Measurements from ENCODE around the gene PAPOLA.

The PAPOLA gene

GRCh38 chr14:96501740-96502620 lies at the start of gene PAPOLA:
PAPOLA (plus strand) TSS chr14:96502382; CDS start chr14:96502593, 211 bp downstream.
- Histone ChIP-seq H3K9ac (peak within 1 kb of the TSS; percentile 59), H3K79me2 (peaks cover 45% of the 10 kb centered on the region), H3K36me3 (ENCODE audit: control insufficient read depth, insufficient read depth, low read length) (no peaks in the 10 kb centered on the region), H2AFZ (peak within 1 kb of the TSS; percentile 98), H3K4me3 (ENCODE audit: low read depth, low read length) (peak within 1 kb of the TSS; percentile 90), H3K27me3 (ENCODE audit: control insufficient read depth, insufficient read depth, low read length) (no peaks in the 10 kb centered on the region), H3K4me1 (peaks cover 11% of the 10 kb centered on the region), H3K9me3 (ENCODE audit: control insufficient read depth, low read length) (no peaks in the 10 kb centered on the region), H3K4me2 (ENCODE audit: low read length) (peak within 1 kb of the TSS; percentile 91), H3K27ac (peak within 1 kb of the TSS; percentile 76)
- TF ChIP-seq, protein P1, sequence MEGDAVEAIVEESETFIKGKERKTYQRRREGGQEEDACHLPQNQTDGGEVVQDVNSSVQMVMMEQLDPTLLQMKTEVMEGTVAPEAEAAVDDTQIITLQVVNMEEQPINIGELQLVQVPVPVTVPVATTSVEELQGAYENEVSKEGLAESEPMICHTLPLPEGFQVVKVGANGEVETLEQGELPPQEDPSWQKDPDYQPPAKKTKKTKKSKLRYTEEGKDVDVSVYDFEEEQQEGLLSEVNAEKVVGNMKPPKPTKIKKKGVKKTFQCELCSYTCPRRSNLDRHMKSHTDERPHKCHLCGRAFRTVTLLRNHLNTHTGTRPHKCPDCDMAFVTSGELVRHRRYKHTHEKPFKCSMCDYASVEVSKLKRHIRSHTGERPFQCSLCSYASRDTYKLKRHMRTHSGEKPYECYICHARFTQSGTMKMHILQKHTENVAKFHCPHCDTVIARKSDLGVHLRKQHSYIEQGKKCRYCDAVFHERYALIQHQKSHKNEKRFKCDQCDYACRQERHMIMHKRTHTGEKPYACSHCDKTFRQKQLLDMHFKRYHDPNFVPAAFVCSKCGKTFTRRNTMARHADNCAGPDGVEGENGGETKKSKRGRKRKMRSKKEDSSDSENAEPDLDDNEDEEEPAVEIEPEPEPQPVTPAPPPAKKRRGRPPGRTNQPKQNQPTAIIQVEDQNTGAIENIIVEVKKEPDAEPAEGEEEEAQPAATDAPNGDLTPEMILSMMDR (IDR thresholded peaks at IDR 0.05): no peak

GRCh38 chr14:96452684-96453083 lies 49.5 kb upstream of the PAPOLA start:
- TF ChIP-seq, protein P1 (IDR thresholded peaks at IDR 0.05): no peak
- Histone ChIP-seq H3K79me2 (no peaks in the 10 kb centered on the region), H3K4me3 (ENCODE audit: low read depth, low read length) (no peak overlapping the region), H3K4me2 (ENCODE audit: low read length) (no peak overlapping the region), H3K9me3 (ENCODE audit: control insufficient read depth, low read length) (no peaks in the 10 kb centered on the region), H2AFZ (no peak overlapping the region), H3K27me3 (ENCODE audit: control insufficient read depth, insufficient read depth, low read length) (no peaks in the 10 kb centered on the region), H3K36me3 (ENCODE audit: control insufficient read depth, insufficient read depth, low read length) (no peaks in the 10 kb centered on the region), H3K4me1 (no peaks in the 10 kb centered on the region), H3K9ac (no peak overlapping the region), H3K27ac (no peak overlapping the region)

- no peaks in the 10 kb centered on the region for H3K4me1 ChIP-seq
Observed at GRCh38 chr14:96455588-96455987, 46.6 kb upstream of the PAPOLA start.

GRCh38 chr14:96459851-96460250 lies 42.3 kb upstream of the PAPOLA start:
- Histone ChIP-seq H3K9ac (no peak overlapping the region), H3K9me3 (ENCODE audit: control insufficient read depth, low read length) (no peaks in the 10 kb centered on the region), H3K27ac (no peak overlapping the region), H3K27me3 (ENCODE audit: control insufficient read depth, insufficient read depth, low read length) (no peaks in the 10 kb centered on the region), H3K36me3 (ENCODE audit: control insufficient read depth, insufficient read depth, low read length) (no peaks in the 10 kb centered on the region), H3K4me1 (no peaks in the 10 kb centered on the region), H3K79me2 (no peaks in the 10 kb centered on the region), H2AFZ (no peak overlapping the region), H3K4me2 (ENCODE audit: low read length) (no peak overlapping the region), H3K4me3 (ENCODE audit: low read depth, low read length) (no peak overlapping the region)
- TF ChIP-seq, protein P1 (IDR thresholded peaks at IDR 0.05): no peak

More at GRCh38 chr14:96455588-96455987, 46.6 kb upstream of the PAPOLA start:
- TF ChIP-seq, protein P1 (IDR thresholded peaks at IDR 0.05): no peak
- Histone ChIP-seq H3K9me3 (ENCODE audit: control insufficient read depth, low read length) (no peaks in the 10 kb centered on the region), H2AFZ (no peak overlapping the region), H3K27me3 (ENCODE audit: control insufficient read depth, insufficient read depth, low read length) (no peaks in the 10 kb centered on the region), H3K79me2 (no peaks in the 10 kb centered on the region), H3K36me3 (ENCODE audit: control insufficient read depth, insufficient read depth, low read length) (no peaks in the 10 kb centered on the region), H3K9ac (no peak overlapping the region), H3K4me2 (ENCODE audit: low read length) (no peak overlapping the region), H3K4me3 (ENCODE audit: low read depth, low read length) (no peak overlapping the region), H3K27ac (no peak overlapping the region)
